Measurements from ENCODE around the gene OLFM1. TPM values are rescaled to one million over a fixed set of nuclear protein-coding genes. Genes with fewer than 3 reads are reported as not detected.
A peak's percentile ranks its signal among the peaks of the same experiment; 100 is the strongest.
"Not testable (repeated sequence)": the region's sequence is repeated elsewhere in the genome, so short reads cannot be mapped to it uniquely, and the experiment has no call there.

OLFM1 gene
- total RNA-seq, 4 donors from 2014 or later: 3.4 to 8.5 (median 6.7) TPM

- no peaks in the 10 kb centered on the region for H3K9me3 ChIP-seq
- intact Hi-C loops (cut with DNase I; ENCODE audit: low total_unique reads): no loop called here
- no peak overlapping the region for H3K4me3 ChIP-seq
- peaks cover 21 to 37% (median 26%) of the 10 kb centered on the region in 3 donors for H3K27me3 ChIP-seq
- H3K36me3 ChIP-seq: no peaks in the 10 kb centered on the region
- in situ Hi-C loops (cut with MboI; ENCODE audit: low sequenced_read_pairs in 4 of 4): no loop called here
- no peaks in the 10 kb centered on the region for H3K4me1 ChIP-seq
- TF ChIP-seq CTCF (IDR thresholded peaks at IDR 0.05 in 4 of 5, conservative IDR thresholded peaks at IDR 0.05 in 1 of 5) (no peak), POLR2A (IDR thresholded peaks at IDR 0.05) (no peak)
- DNase-seq: no peak
- ATAC-seq: no peak
- H3K27ac ChIP-seq: no peak overlapping the region
Measured at GRCh38 chr9:135146241-135146640, 58.8 kb downstream of the OLFM1 start.

GRCh38 chr9:135146766-135147473 is 59.5 kb downstream of the OLFM1 start:
- H3K36me3 ChIP-seq: no peaks in the 10 kb centered on the region
- H3K4me3 ChIP-seq: no peak overlapping the region
- no peaks in the 10 kb centered on the region for H3K4me1 ChIP-seq
- intact Hi-C loops (cut with DNase I; ENCODE audit: low total_unique reads): no loop called here
- peaks cover 23 to 39% (median 26%) of the 10 kb centered on the region in 3 donors for H3K27me3 ChIP-seq
- TF ChIP-seq POLR2A (IDR thresholded peaks at IDR 0.05): no peak
- TF ChIP-seq CTCF (IDR thresholded peaks at IDR 0.05 in 4 of 5, conservative IDR thresholded peaks at IDR 0.05 in 1 of 5): no peak
- in situ Hi-C loops (cut with MboI; ENCODE audit: low sequenced_read_pairs in 4 of 4): no loop called here
- DNase-seq (no peak), ATAC-seq (peak in 1 of 2 donors; percentile 67)
- H3K27ac ChIP-seq: no peak overlapping the region
- H3K9me3 ChIP-seq: no peaks in the 10 kb centered on the region

- no peak for ATAC-seq
- intact Hi-C loops (cut with DNase I; ENCODE audit: low total_unique reads): no loop called here
Measured at GRCh38 chr9:135147474-135147805, 60.0 kb downstream of the OLFM1 start.

GRCh38 chr9:135147938-135148337 is 60.5 kb downstream of the OLFM1 start:
- no peaks in the 10 kb centered on the region for H3K36me3 ChIP-seq
- no peak overlapping the region for H3K4me3 ChIP-seq
- intact Hi-C loops (cut with DNase I; ENCODE audit: low total_unique reads): no loop called here
- H3K27ac ChIP-seq: no peak overlapping the region
- no peaks in the 10 kb centered on the region for H3K9me3 ChIP-seq
- peaks cover 23 to 41% (median 26%) of the 10 kb centered on the region in 3 donors for H3K27me3 ChIP-seq
- in situ Hi-C loops (cut with MboI; ENCODE audit: low sequenced_read_pairs in 4 of 4): no loop called here
- no peak for DNase-seq
- no peak for TF ChIP-seq CTCF (IDR thresholded peaks at IDR 0.05 in 4 of 5, conservative IDR thresholded peaks at IDR 0.05 in 1 of 5)
- TF ChIP-seq POLR2A (IDR thresholded peaks at IDR 0.05): no peak
- H3K4me1 ChIP-seq: no peaks in the 10 kb centered on the region
- ATAC-seq: no peak

More at GRCh38 chr9:135147474-135147805, 60.0 kb downstream of the OLFM1 start:
- H3K27me3 ChIP-seq: peaks cover 23 to 41% (median 26%) of the 10 kb centered on the region in 3 donors
- H3K27ac ChIP-seq: no peak overlapping the region
- no peaks in the 10 kb centered on the region for H3K4me1 ChIP-seq
- H3K36me3 ChIP-seq: no peaks in the 10 kb centered on the region
- no peak overlapping the region for H3K4me3 ChIP-seq
- no peak for DNase-seq
- TF ChIP-seq POLR2A (IDR thresholded peaks at IDR 0.05): no peak
- TF ChIP-seq CTCF (IDR thresholded peaks at IDR 0.05 in 4 of 5, conservative IDR thresholded peaks at IDR 0.05 in 1 of 5): no peak
- in situ Hi-C loops (cut with MboI; ENCODE audit: low sequenced_read_pairs in 4 of 4): no loop called here
- no peaks in the 10 kb centered on the region for H3K9me3 ChIP-seq

GRCh38 chr9:135148386-135148785 is 60.9 kb downstream of the OLFM1 start:
- Histone ChIP-seq H3K4me1 (no peaks in the 10 kb centered on the region), H3K9me3 (no peaks in the 10 kb centered on the region), H3K27me3 (peaks cover 23 to 41% (median 26%) of the 10 kb centered on the region in 3 donors), H3K36me3 (no peaks in the 10 kb centered on the region), H3K27ac (no peak overlapping the region), H3K4me3 (no peak overlapping the region)
- no peak for ATAC-seq
- in situ Hi-C loops (cut with MboI; ENCODE audit: low sequenced_read_pairs in 4 of 4) (no loop called here), intact Hi-C loops (cut with DNase I; ENCODE audit: low total_unique reads) (no loop called here)
- no peak for TF ChIP-seq CTCF (IDR thresholded peaks at IDR 0.05 in 4 of 5, conservative IDR thresholded peaks at IDR 0.05 in 1 of 5)
- no peak for DNase-seq

GRCh38 chr9:135149901-135150300 is 62.4 kb downstream of the OLFM1 start:
- H3K4me1 ChIP-seq; DNase-seq; H3K9me3 ChIP-seq; in situ Hi-C loops (cut with MboI; ENCODE audit: low sequenced_read_pairs in 4 of 4); H3K36me3 ChIP-seq; H3K4me3 ChIP-seq; intact Hi-C loops (cut with DNase I; ENCODE audit: low total_unique reads); ATAC-seq; H3K27ac ChIP-seq: not testable (repeated sequence)
- peaks cover 22 to 32% (median 23%) of the 10 kb centered on the region in 3 donors for H3K27me3 ChIP-seq

Data from gastrocnemius medialis (tissue), 4 donors.